MM.1S (cell line): Measurements from ENCODE around the gene SLC30A1.

Experiments used
- EZH2 ChIP-seq: fragments of 300-600 bp; sonication (generic); optimal IDR thresholded peaks from 2 replicates; pipeline ENCODE3; 2017; ENCODE audit warnings: low read depth, mild to moderate bottlenecking, antibody characterized with exemption, low read length, mixed read lengths
- TF ChIP-seq, protein P1 (sequence below): fragments of 300-600 bp; sonication (generic); IDR thresholded peaks from 2 replicates; pipeline ENCODE4 v1.5.1; 2016; ENCODE audit warnings: antibody characterized with exemption, low read length, mixed read lengths

DNA sequence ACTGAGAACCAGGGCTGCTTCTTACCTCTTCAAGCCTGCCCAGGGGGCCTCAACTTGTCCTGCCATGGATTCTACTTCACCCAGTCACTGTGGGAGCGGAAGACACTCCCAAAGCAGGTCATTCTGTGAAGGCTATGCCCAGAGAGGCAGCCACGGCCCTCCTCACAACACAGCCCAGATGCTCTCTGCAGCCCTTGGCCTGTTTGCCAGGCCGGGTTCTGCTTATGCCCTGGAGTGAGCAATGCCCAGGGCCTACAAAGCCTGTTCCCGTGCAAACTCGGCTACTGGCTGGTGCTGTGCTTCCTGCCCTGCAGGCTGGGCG lies 33.8 kb upstream of the SLC30A1 start:
- TF ChIP-seq, protein P1, sequence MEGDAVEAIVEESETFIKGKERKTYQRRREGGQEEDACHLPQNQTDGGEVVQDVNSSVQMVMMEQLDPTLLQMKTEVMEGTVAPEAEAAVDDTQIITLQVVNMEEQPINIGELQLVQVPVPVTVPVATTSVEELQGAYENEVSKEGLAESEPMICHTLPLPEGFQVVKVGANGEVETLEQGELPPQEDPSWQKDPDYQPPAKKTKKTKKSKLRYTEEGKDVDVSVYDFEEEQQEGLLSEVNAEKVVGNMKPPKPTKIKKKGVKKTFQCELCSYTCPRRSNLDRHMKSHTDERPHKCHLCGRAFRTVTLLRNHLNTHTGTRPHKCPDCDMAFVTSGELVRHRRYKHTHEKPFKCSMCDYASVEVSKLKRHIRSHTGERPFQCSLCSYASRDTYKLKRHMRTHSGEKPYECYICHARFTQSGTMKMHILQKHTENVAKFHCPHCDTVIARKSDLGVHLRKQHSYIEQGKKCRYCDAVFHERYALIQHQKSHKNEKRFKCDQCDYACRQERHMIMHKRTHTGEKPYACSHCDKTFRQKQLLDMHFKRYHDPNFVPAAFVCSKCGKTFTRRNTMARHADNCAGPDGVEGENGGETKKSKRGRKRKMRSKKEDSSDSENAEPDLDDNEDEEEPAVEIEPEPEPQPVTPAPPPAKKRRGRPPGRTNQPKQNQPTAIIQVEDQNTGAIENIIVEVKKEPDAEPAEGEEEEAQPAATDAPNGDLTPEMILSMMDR, result no peak
- TF ChIP-seq EZH2, result no peak
